Measurements from ENCODE around the gene GPR63.

DNA sequence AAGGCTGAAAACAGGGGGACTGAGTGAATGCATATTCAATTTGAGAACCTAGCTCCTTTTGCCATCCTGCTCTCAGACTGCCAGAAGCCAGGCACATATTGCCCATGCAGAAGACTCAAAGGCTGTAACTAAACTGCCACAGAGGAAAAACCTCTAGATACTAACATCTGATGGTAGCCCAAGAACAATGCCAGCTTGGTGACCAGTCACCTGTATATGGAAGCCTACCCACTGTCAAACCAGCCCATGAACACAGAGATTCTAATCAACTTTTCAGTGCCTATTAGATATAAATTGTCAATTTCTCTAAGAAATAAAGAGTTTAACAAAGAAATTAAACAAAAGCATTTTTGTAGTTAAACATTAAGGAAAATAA, 34.2 kb downstream of the GPR63 start:
- TF ChIP-seq POLR2A (IDR thresholded peaks at IDR 0.05): no peak
- TF ChIP-seq, protein P1, sequence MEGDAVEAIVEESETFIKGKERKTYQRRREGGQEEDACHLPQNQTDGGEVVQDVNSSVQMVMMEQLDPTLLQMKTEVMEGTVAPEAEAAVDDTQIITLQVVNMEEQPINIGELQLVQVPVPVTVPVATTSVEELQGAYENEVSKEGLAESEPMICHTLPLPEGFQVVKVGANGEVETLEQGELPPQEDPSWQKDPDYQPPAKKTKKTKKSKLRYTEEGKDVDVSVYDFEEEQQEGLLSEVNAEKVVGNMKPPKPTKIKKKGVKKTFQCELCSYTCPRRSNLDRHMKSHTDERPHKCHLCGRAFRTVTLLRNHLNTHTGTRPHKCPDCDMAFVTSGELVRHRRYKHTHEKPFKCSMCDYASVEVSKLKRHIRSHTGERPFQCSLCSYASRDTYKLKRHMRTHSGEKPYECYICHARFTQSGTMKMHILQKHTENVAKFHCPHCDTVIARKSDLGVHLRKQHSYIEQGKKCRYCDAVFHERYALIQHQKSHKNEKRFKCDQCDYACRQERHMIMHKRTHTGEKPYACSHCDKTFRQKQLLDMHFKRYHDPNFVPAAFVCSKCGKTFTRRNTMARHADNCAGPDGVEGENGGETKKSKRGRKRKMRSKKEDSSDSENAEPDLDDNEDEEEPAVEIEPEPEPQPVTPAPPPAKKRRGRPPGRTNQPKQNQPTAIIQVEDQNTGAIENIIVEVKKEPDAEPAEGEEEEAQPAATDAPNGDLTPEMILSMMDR (IDR thresholded peaks at IDR 0.05): no peak
